HT-29 (cell line): ENCODE results near the gene ARPP19. TPM values are rescaled to one million over a fixed set of nuclear protein-coding genes. Genes with fewer than 3 reads are reported as not detected.
"Not testable (repeated sequence)": the region's sequence is repeated elsewhere in the genome, so short reads cannot be mapped to it uniquely, and the experiment has no call there.

Source experiments
- DNase-seq: peaks from one replicate; pipeline ENCODE4 v3.0.0-alpha.2; 2015; ENCODE audit warnings: low spot score
- total RNA-seq: library from RNA; depleted of rRNA; stranded (reverse); fragments of >200 nt; shearing (Covaris generic); gene quantifications from 2 replicates; pipeline ENCODE4 v1.2.3, GENCODE V29; 2014; rRNA removed

ARPP19 gene
- total RNA-seq, 1 experiment from 2014 or later: 56.3 TPM

- DNase-seq: no peak
These were observed 54.3 kb downstream of the ARPP19 start for GRCh38 chr15:52514482-52514881.

- DNase-seq: not testable (repeated sequence)
These were observed 56.0 kb downstream of the ARPP19 start for GRCh38 chr15:52512869-52513268.

GRCh38 chr15:52511084-52511483 is 57.7 kb downstream of the ARPP19 start:
- no peak for DNase-seq

- no peak for DNase-seq
These were observed 59.2 kb downstream of the ARPP19 start for GRCh38 chr15:52509500-52510245.

GRCh38 chr15:52506549-52506948 is 62.3 kb downstream of the ARPP19 start:
- DNase-seq: no peak

- DNase-seq: no peak
These were observed 63.7 kb downstream of the ARPP19 start for GRCh38 chr15:52505151-52505550.

GRCh38 chr15:52503788-52504496 is 64.9 kb downstream of the ARPP19 start:
- DNase-seq: no peak

GRCh38 chr15:52502608-52503007 is 66.2 kb downstream of the ARPP19 start:
- DNase-seq: no peak

GRCh38 chr15:52499506-52499905 is 69.3 kb downstream of the ARPP19 start:
- no peak for DNase-seq

- DNase-seq: no peak
These were observed 70.1 kb downstream of the ARPP19 start for GRCh38 chr15:52498706-52499105.

Other genes starting within 250 kb of the ARPP19 start
- gene MYO5A, start 40.1 kb downstream of the ARPP19 start, total RNA-seq: 0.76 and 0.91 TPM in 2 replicates
- gene ATOSA, start 110.4 kb upstream of the ARPP19 start, total RNA-seq: 5.3 and 6.8 TPM in 2 replicates
- gene ONECUT1, start 221.3 kb upstream of the ARPP19 start, total RNA-seq: not detected in 2 replicates